Activated T-cell treated with anti-CD3 and anti-CD28 coated beads for 1 hour (primary cell): ENCODE measurements around the gene LPCAT4.

Experiments used
- DNase-seq: peaks from one replicate; pipeline ENCODE4 v3.0.0-alpha.2; 2020; ENCODE audit warnings: low read depth

Gene LPCAT4

DNA sequence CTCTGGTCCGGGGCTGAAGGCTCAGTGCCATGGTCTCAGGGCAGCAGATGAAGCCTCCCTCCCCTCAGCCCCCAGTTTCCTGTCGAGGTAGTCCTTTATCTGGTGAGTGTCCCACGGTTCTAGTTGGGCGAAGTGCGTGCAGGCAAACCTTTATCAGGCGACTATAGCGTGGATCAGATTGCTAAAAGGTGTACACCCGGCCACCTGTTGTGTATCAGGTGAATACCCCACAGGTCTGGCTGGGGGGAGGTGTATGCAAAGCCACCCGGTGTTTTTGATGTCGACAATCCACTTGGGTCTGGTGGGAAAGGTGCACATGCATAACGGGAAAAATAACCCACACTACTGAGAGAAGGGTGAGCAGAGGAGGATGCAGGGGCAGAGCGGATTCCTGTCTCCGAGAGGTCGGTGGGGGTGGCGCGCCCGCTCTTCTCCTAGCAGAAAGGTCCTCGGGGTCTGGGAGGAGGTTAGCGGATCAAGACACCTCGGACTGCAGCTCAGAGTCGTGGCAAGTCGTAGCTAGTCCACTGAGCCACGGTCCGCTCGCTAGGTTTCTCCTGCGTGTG is 29.9 kb downstream of the LPCAT4 start:
- DNase-seq, result no peak

DNA sequence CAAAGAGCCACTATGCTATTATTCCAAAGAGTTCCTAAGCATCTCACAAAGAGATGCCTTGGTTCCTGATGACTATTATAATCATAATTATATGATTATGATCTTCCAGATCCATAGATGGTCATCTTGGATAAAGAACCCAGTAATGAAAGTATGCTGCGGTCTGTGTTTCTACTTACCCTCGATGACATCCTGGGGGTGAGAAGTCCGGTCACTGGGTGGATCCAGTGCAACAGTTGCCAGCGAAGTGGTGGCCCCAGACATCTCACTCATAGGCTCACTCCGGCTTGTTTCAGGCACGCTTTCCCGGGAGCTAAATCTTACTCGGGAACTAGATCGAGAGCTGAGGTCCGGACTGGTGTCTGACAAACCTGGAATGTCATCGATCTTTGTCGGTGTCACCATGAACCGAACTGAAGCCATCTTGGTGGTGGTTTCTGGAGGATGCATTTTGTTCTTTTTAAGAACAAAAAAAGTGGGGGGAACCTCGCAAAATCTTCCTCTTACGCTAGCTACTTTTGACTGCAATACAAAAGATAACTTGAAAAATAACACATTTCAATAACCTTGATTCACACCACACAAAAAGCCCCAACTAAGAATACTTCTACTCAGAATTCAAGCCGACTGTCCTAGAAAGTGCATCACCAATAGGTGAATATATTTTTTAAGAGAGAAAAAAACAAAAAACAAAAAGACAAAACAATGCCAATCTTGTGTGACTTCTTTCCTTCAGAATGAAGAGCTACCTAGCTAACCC is 30.6 kb downstream of the LPCAT4 start:
- DNase-seq, result no peak

DNA sequence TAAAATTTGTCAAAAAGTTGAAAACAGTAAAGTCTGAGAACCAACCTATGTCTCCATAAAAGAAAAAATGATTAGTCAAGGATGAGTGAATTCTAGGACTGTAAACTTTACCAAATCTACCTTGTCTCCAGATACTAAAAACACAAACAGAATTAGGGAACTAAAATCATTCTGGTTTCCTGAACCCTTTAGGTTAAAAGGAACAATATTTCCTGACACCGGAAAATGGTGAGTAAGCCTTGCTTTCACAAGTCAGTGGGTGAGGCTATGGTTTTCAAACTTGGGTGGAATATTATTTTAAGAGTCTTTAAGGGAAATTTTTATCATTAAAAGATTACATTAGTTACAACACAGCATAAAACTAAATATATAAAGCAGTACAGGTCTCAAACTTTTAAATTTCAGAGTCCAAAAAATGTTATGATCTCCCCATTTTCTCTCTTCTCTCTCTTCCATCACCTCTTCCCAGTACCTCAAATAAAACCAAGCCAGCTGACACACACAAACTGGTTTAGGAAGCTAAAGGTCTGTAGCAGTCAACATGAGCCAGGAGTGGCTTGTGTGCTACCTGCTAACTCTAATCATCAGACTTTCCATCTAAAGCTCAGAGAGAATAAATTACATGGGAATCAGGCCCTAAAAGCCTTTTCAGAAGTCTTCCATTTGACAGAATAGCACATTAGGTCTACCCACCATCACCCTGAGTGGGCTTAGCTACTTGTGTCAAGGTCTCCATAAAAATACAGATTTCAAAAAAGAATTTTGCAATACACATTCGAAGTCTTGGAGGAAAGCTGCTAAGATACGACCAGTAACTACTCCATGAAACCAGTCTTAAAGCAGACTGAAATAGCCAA is 31.6 kb downstream of the LPCAT4 start:
- DNase-seq, result no peak

DNA sequence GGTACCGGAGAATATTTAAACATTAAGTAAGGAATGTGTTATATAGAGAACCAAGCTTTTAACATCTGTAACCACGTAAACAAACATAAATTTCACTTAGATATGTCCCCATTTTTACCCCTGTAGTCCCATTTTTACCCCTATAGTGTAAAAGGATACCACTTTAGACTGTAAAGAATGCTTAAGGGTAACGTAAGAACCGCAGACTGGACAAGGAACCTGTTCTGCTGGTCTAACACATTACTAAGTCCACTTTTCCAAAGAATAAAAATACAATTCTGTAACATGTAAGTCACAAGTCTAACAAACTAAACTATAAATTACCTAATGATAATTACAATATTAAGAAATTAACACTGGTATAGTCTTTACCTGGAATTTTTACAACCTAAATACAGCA is 32.3 kb downstream of the LPCAT4 start:
- DNase-seq, result no peak

DNA sequence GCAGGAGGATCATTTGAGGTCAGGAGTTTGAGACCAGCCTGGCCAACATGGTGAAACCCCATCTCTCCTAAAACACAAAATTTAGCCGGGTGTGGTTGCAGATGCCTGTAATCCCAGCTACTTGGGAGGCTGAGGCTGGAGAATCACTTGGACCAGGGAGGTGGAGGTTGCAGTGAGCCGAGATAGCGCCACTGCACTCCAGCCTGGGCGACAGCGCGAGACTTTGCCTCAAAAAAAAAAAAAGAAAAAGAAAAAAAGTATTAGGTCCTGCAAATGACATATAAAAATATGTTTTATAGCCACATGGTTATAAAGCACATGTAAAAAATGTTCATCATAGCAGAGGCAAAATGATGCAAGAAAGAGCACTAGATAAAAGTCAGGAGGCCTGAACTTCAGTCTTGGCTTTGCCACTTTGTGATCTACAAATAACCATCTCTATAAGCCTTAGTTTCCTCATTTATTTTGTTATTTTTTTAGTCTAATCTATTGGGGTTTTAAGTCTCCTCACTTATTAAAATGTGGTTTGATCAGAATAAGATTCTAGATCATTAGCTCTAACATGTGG is 34.4 kb downstream of the LPCAT4 start:
- no peak for DNase-seq

DNA sequence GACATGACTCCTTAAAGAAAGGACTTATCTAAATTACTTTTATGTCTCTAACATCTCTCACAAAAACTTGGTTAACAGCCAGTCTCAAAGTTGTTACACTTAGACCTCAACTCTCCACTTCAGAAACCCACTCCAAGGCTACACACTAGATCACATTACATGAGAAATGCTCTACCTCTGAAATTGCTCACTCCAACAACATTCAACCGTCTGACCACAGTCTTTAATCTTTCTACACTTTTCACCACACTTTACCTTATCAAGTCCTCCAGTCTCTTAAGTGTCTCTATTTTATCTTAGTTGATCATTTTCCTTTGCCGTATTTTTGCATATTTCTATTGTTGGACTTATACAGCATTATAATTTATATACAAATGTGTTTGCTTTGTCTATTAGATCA is 35.2 kb downstream of the LPCAT4 start:
- no peak for DNase-seq

DNA sequence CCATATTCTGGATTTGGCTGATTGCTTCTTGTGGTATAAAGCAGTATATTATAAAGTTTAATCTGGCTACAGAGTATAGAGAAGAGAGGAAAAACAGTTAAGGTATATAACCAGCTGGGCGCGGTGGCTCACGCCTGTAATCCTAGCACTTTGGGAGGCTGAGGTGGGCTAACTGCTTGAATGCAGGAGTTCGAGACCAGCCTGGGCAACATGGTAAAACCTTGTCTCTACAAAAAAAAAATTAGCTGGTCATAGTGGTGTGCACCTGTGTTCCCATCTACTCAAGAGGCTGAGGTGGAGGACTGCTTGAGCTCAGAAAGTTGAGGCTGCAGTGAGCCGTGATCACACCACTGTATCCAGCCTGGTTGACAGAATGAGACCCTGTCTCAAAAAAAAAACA is 36.7 kb downstream of the LPCAT4 start:
- no peak for DNase-seq

DNA sequence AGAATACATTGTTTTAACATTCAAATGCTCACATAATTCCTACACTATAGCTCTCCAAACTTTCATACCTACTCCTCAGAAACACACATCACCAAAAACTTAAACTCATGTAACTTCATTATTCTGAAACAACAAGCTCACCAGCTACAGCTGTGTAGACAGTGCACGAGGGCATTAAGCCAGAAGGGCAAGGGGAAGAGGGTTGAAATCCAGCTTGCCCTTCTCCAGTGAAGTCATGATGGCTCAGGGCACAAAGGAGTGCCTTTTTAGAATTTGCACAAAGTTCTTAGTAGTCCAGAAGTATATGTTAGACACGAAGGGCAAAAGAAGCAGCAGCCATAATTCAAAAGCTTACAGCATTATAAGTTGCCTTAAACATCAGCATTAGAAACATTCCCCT is 38.0 kb downstream of the LPCAT4 start:
- DNase-seq, result no peak

DNA sequence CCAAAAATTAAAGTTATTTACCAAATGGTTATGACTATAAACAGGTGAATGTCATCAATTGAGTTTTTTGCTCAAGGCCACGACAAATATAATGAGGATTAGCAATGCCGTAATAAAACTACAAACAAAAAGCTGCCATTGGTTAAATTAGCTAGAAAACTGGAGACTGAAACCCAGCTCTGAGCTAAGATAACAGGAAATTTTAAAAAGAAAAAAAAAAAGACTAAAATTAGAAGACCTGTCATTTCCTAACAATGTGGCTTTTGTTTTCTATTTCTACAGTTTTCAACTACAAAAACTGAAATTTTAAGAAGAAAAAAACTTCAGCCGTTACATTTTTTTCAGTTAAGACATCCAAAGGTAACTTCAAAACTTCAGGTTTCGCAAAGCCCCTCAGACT is 39.1 kb downstream of the LPCAT4 start:
- DNase-seq, result no peak

DNA sequence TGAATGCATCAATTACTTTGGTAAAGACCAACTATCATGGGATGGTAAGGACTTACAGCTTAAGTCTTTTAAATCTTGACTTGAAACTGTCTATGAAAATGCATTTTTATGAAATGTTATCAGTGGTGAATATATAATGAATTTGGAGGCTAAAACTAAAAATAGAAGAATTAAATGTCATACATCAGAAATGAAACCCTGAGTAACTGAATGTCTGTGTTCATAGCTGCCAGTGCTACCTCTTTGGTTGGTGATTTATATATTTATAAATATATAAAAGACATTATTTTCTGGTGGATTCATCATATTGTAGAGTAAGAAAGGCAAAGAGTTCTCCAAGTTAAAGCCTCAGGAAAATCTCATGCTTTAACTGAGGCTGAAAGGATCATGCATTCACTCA is 41.6 kb downstream of the LPCAT4 start:
- DNase-seq, result no peak

DNA sequence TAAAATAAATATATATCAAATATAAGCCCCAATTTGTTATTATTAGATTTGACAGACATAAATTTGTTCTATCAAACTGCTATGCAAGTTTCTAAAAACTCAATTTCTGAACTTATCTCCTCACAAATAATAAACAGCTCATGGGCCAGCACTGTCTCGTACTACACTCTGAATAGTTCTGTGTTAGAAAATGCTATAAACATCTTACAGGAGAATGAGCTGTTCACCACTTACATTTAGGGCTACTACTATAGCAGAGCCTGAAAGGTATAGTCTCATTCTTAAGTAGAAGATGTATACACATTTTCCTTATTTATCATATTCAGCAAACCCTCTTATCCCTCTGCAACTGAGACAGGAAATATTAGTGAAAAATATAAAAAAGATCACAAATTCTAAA is 42.1 kb downstream of the LPCAT4 start:
- DNase-seq, result no peak

DNA sequence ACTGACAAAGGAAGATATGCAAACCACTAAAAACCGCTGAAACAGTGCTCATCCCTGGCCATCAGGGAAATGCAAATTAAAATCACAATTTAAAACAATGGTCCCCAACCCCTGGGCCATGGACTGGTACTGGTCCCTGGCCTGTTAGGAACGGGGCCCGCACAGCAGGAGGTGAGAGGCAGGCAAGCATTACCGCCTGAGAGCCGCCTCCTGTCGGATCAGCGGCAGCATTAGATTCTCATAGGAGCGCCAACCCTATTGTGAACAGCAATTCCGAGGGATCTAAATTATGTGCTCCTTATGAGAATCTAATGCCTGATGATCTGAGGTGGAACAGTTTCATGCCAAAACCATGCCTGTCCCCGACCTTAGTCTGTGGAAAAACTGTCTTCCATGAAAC is 43.8 kb downstream of the LPCAT4 start:
- DNase-seq, result no peak

DNA sequence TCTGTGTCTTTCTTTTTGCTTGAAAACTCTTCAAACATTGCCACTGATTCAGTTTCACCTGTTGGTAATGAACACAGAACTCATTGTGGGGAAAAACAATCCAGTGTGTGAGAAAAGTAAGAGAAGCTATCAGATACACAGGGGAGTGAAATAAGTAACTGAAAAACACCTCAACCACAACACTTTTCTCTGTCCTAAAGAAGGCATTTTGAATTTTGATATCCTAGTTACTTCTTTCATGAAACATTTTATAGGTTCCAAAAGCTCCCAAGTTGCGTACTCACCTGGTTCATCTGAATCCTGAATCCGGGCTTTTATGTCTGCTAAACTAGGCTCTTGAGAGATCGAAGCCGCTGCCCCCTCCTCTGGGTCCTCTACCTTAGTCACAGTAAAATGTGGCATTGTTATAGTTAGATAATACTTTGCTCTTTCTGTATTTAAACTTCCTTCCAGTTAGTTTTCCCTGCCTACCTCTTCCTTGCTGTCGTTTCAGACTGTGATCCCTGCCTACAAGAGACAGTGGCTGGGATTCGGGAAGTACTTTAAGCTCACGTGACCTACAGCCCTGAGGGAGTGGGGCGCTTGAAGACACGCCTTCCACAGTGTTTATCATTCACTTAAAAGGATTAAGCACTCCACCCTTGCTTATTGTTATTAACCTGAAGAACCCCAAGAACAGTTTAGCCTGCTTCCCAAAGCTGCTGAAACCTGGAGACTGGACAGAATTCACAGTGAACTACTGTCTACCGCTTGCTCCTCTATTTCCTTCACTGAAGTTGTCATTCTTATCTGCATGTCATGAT is 48.5 kb downstream of the LPCAT4 start:
- DNase-seq, result no peak

DNA sequence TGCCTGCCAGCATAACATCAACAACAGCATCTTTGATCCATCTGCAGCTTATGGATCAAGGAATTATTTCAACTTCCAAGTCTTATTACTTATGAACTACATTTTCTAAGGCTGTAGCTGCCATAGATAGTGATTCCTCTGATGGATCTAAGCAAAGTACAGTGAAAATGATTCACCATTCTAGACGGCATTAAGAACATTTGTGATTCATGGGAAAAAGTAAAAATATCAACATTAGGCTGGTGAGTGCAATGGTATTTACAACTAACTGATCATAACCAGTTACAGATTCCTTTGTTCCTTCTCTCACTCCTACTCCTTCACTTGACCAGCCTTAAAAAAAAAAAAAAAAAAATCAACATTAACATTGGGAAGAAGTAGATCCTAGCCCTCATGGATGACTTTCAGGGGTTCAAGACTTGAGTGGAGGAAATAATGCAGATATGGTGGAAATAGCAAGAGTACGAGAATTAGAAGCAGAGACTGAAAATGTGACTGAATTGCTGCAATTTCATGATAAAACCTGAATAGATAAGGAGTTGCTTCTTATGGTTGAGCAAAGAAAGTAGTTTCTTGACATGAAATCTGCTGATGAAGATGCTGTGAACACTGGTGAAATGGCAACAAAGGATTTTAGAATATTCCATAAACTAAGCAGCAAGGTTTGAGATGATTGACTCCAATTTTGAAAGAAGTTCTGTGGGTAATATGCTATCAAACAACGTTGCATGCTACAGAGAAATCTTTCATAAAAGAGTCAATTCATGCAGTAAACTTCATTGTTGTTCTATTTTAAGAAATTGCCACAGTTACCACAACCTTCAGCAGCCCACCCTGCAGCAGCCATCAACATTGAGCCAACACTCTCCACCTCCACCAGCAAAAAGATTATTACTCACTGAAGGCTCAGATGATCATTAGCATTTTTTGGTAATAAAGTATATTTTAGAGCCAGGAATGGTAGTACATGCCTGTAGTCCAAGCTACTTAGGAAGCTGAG is 52.2 kb downstream of the LPCAT4 start:
- no peak for DNase-seq

DNA sequence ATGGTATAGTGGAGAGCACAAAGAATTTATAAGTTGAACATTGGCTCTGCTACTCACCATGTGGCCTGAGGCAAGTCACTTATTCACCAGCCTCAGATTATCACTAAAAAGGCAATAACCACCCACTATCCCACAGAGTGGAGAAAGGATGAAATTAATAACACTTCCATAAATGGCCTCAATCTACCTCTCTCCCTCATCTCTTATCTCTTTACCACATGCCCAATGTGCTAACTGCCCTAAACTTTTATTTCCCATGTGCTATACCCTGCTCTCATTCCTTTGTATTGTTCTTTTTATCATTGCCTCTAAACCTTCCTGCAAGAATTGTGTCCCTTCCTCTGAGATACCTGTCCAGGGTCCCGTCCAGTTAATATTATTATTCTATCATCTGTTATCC is 55.4 kb downstream of the LPCAT4 start:
- no peak for DNase-seq
